GM12878 (cell line): ENCODE measurements around the gene TBC1D9B. TPM values are rescaled to one million over a fixed set of nuclear protein-coding genes. Genes with fewer than 3 reads are reported as not detected.

Experiments
- ATAC-seq: fragments of 200-7000 bp; cut with Tn5 transposase; 3 replicates; pipeline ENCODE4 v1.9.1; 2020; ENCODE audit warnings: mild to moderate bottlenecking, moderate library complexity
- BruUV-seq: library from RNA; stranded (reverse); fragments of 400-500 nt; replicated peaks from 2 replicates; lab custom pipeline; 2021; lab: Mats Ljungman, UMichigan
- CTCF ChIA-PET: fragments of 300-600 bp; sonication (Branson Sonifier 250); formaldehyde crosslinking; extraction: SDS; loops from one replicate; lab custom pipeline; 2021; ENCODE audit warnings: inconsistent platforms; lab: Yijun Ruan, JAX
- POLR2A ChIA-PET: fragments of 350-600 bp; formaldehyde crosslinking; extraction: SDS; loops from one replicate; lab custom pipeline; 2021; ENCODE audit warnings: inconsistent platforms; lab: Charles Lee
- RAD21 ChIA-PET: fragments of 300-600 bp; sonication (Branson Sonifier 250); formaldehyde crosslinking; loops from one replicate; lab custom pipeline; 2023; ENCODE audit warnings: antibody characterized with exemption; ENCODE audit not compliant: unreplicated experiment; lab: Charles Lee
- SMC1A ChIA-PET: fragments of 300-600 bp; sonication (Branson Sonifier 250); formaldehyde crosslinking; loops from one replicate; lab custom pipeline; 2023; ENCODE audit not compliant: unreplicated experiment, uncharacterized antibody; lab: Charles Lee
- DNase-seq: peaks from one replicate; pipeline ENCODE4 v3.0.0-alpha.2; 2011; ENCODE audit warnings: low read depth, low spot score
- FAIRE-seq: peaks from 3 replicates; lab custom pipeline; 2011; peaks lifted over from hg19 to GRCh38; lab: Jason Lieb, UNC
- H2AFZ ChIP-seq: 2 replicates; pipeline ENCODE4 v1.6.0; 2011; ENCODE audit warnings: low read depth, low read length, control low read depth; ENCODE audit not compliant: control insufficient read depth
- H3K27ac ChIP-seq: 2 replicates; pipeline ENCODE4 v1.5.1; 2011; ENCODE audit warnings: control low read depth; ENCODE audit not compliant: control insufficient read depth, insufficient read depth
- H3K27me3 ChIP-seq, 2 experiments: replicated peaks in 1 of 2; 2 replicates each; pipeline versions ENCODE4 v1.6.0 to v1.6.1; 2011; ENCODE audit warnings: low read length in 1 of 2; ENCODE audit not compliant: control insufficient read depth in 2 of 2, insufficient read depth in 2 of 2
- H3K36me3 ChIP-seq, 2 experiments: 2 replicates each; pipeline ENCODE4 v1.5.1; 2011; ENCODE audit warnings: low read length in 1 of 2; ENCODE audit not compliant: control insufficient read depth in 2 of 2, insufficient read depth in 2 of 2
- H3K4me1 ChIP-seq: 2 replicates; pipeline ENCODE4 v1.6.1; 2011; ENCODE audit warnings: mild to moderate bottlenecking, low read length, moderate library complexity, mixed read lengths; ENCODE audit not compliant: control insufficient read depth, insufficient read depth
- H3K4me2 ChIP-seq: 2 replicates; pipeline ENCODE4 v1.6.0; 2011; ENCODE audit warnings: control low read depth; ENCODE audit not compliant: control insufficient read depth, insufficient read depth
- H3K4me3 ChIP-seq: fragments of 200-600 bp; sonication (generic); 2 replicates; pipeline ENCODE4 v1.5.1; 2016
- H3K79me2 ChIP-seq: 2 replicates; pipeline ENCODE4 v1.6.0; 2011; ENCODE audit warnings: low read length; ENCODE audit not compliant: control insufficient read depth, insufficient read depth
- H3K9ac ChIP-seq: 2 replicates; pipeline ENCODE4 v1.8.0; 2011; ENCODE audit warnings: low read length, control low read depth, mixed read lengths; ENCODE audit not compliant: control insufficient read depth, insufficient read depth
- H3K9me3 ChIP-seq: replicated peaks from 3 replicates; pipeline ENCODE4 v1.5.1; 2011; ENCODE audit warnings: mild to moderate bottlenecking, low read length; ENCODE audit not compliant: control insufficient read depth, insufficient read depth
- H4K20me1 ChIP-seq: 2 replicates; pipeline ENCODE4 v1.6.0; 2011; ENCODE audit not compliant: control insufficient read depth, insufficient read depth
- BHLHE40 ChIP-seq, 2 experiments: fragments of 450-650 bp in 1 of 2; IDR thresholded peaks; 2 replicates each; pipeline ENCODE4 v1.6.1; 2011 to 2017; ENCODE audit warnings: low read depth in 2 of 2, borderline replicate concordance in 1 of 2, improper control_type of control experiment in 1 of 2, low read length in 1 of 2, mild to moderate bottlenecking in 1 of 2
- CHD4 ChIP-seq: fragments of 200-600 bp; sonication (generic); IDR thresholded peaks from 2 replicates; pipeline ENCODE4 v1.6.1; 2016; ENCODE audit warnings: mild to moderate bottlenecking
- NFIC ChIP-seq: IDR thresholded peaks from 2 replicates; pipeline ENCODE4 v1.6.1; 2012; ENCODE audit warnings: low read depth, mild to moderate bottlenecking, inconsistent platforms, low read length, moderate library complexity
- NR2F1 ChIP-seq: fragments of 450-650 bp; conservative IDR thresholded peaks from 2 replicates; pipeline ENCODE4 v1.6.1; 2017; ENCODE audit warnings: mild to moderate bottlenecking
- POLR2A ChIP-seq: IDR thresholded peaks from 2 replicates; pipeline ENCODE4 v1.6.1; 2011; ENCODE audit warnings: low read depth, mild to moderate bottlenecking, low read length
- SUPT20H ChIP-seq: IDR thresholded peaks from 2 replicates; pipeline ENCODE4 v1.6.1; 2011; ENCODE audit warnings: low read depth, mild to moderate bottlenecking, low read length, moderate library complexity, borderline replicate concordance; ENCODE audit not compliant: control insufficient read depth
- ZNF622 ChIP-seq: fragments of 450-650 bp; IDR thresholded peaks from 2 replicates; pipeline ENCODE4 v1.6.1; 2017; ENCODE audit warnings: mild to moderate bottlenecking, inconsistent platforms
- WGBS: methylation state at CpG from one replicate; pipeline ENCODE4 v1.1.6; 2016; ENCODE audit warnings: low lambda C conversion rate; ENCODE audit not compliant: insufficient replicate concordance, insufficient coverage; ENCODE audit errors: missing lambda C conversion rate; 5-methylcytosine and 5-hydroxymethylcytosine counted together
- in situ Hi-C: fragments of 300-500 bp; cut with MboI; formaldehyde crosslinking; loops from 9 replicates; pipeline ENCODE4 v1.14.3; 2018; ENCODE audit warnings: mixed read lengths
- intact Hi-C: fragments of 100-400 bp; cut with micrococcal nuclease; formaldehyde crosslinking; loops from one replicate; pipeline ENCODE4 v1.14.2; 2022; ENCODE audit not compliant: unreplicated experiment
- polyA plus RNA-seq, 11 experiments: library from polyadenylated mRNA; depleted of rRNA in 4 of 11; unstranded in 6 of 11; stranded (reverse) in 5 of 11; fragments of >200 nt; fragmentation: Nextera tagmentation in 4 of 11; fragmentation: Illumina TruSeq in 1 of 11; extraction: Ambion mirVana in 4 of 11; extraction: Trizol in 1 of 11; gene quantifications; 1 replicate in 1 of 11; 2 replicates in 10 of 11; pipeline versions ENCODE4 v1.2.1 to v1.2.3, GENCODE V29; 2011 to 2016; ENCODE audit warnings: inconsistent platforms in 2 of 11, missing spikeins in 2 of 11, low read depth in 1 of 11
- total RNA-seq, 4 experiments: library from RNA; depleted of rRNA in 3 of 4; stranded (reverse); fragments of >200 nt in 3 of 4; fragmentation: Illumina TruSeq in 1 of 4; extraction: Trizol in 1 of 4; gene quantifications; 2 replicates each; pipeline versions ENCODE4 v1.2.1 to v1.2.3, GENCODE V29; 2013 to 2021
- TF ChIP-seq, protein P1 (sequence below), 3 experiments: IDR thresholded peaks in 2 of 3; conservative IDR thresholded peaks in 1 of 3; 2 replicates each; pipeline ENCODE4 v1.5.1; 2011; ENCODE audit warnings: low read depth in 3 of 3, low read length in 3 of 3, mild to moderate bottlenecking in 3 of 3, control low read depth in 2 of 3, moderate library complexity in 2 of 3, inconsistent platforms in 1 of 3, mixed read lengths in 1 of 3; ENCODE audit not compliant: control insufficient read depth in 2 of 3, insufficient read depth in 1 of 3; ENCODE audit errors: extremely low read depth in 1 of 3
- TF ChIP-seq, protein P2 (sequence below): fragments of 450-650 bp; IDR thresholded peaks from 2 replicates; pipeline ENCODE4 v1.6.1; 2017; ENCODE audit warnings: mild to moderate bottlenecking, moderate library complexity

The TBC1D9B gene
- total and polyA plus RNA-seq, 10 of the 15 experiments (the other 5 are each of a cell fraction or from before 2014, with no cell fraction given): 4.0 to 74.2 (median 34.6) TPM

DNA sequence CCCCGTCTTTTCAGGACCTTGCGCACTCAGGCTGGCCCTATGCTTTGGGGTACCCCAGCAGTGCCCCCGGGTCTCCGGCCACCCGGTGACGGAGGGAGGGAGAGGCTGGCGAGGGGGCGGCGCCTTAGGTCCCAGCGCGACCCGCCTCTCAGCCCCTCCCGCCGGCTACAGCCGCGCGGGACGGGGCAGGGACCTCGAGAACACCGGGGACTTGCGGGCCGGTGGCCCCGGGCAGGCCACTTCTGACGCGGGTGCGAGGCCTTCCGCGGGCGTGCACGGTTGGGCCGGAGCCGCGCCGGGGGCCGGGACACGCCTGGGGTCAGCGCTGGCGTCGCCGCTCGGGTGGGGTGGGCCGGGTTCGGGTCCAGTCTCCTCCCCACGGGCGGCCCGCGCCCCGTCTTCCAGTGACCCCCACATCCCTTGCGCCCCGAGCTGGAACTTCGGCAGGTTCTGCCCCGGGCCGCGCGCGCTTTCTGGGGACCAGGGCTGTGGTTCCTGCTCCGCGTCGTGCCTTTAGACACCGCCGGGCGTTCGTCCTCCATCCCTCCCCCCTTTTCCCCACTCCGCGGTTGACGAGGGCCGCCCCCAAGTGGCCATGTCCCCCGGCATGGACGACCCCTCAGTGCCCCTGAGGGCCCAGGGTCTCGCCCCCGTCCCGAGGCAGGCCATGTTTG is 90.8 kb downstream of the TBC1D9B start:
- POLR2A ChIA-PET: no interaction called here
- in situ Hi-C loops: loop anchor here (10.0 to 25.0 kb wide), 2 partner anchors 995 to 1692 kb away; partner anchors contain the start of gene MGAT1
- H3K4me2 ChIP-seq: peak overlapping the region; percentile 91
- intact Hi-C loops: no loop called here
- peak overlapping the region; percentile 41; the same call in 1 of the 2 replicates for H3K4me3 ChIP-seq
- RAD21 ChIA-PET: interaction anchor here (1.1 to 1.7 kb wide), 2 partner anchors 13 to 15 kb away, joined by 3 to 4 read pairs; no protein-coding TSS in a partner anchor
- H3K27ac ChIP-seq: no peak overlapping the region
- SMC1A ChIA-PET: no interaction called here
- H4K20me1 ChIP-seq: peaks cover 1% of the 10 kb centered on the region; the same call in 1 of the 2 replicates
- H2AFZ ChIP-seq: peak overlapping the region; percentile 64
- H3K9ac ChIP-seq: peak overlapping the region; percentile 58; the same call in 1 of the 2 replicates
- peaks cover 16% of the 10 kb centered on the region for H3K79me2 ChIP-seq
- 6% methylated on average over 48 of the region's 72 CpGs for WGBS
- no peaks in the 10 kb centered on the region for H3K9me3 ChIP-seq
- no peaks in the 10 kb centered on the region; a peak in 1 of 4 replicates for H3K36me3 ChIP-seq
- FAIRE-seq (no peak), DNase-seq (no peak), ATAC-seq (no peak)
- no TSS peak for BruUV-seq
- CTCF ChIA-PET: interaction anchor here (0.9 kb wide), 1 partner anchor 101 kb away, joined by 3 read pairs; no protein-coding TSS in a partner anchor
- peaks cover 29% of the 10 kb centered on the region for H3K4me1 ChIP-seq
- no peaks in the 10 kb centered on the region for H3K27me3 ChIP-seq
- TF ChIP-seq NFIC (no peak), SUPT20H (no peak), CHD4 (no peak), POLR2A (peak; percentile 37; the same call in 1 of the 2 replicates), NR2F1 (peak; percentile 12; the same call in 1 of the 2 replicates), ZNF622 (no peak), BHLHE40 (IDR thresholded peaks at IDR 0.05; ENCODE audit: borderline replicate concordance in 1 of 2, low read depth in 2 of 2, low read length in 1 of 2) (peak in 1 of 2 experiments; percentile 9; a peak in 1 of 4 replicates)
- TF ChIP-seq, protein P1, sequence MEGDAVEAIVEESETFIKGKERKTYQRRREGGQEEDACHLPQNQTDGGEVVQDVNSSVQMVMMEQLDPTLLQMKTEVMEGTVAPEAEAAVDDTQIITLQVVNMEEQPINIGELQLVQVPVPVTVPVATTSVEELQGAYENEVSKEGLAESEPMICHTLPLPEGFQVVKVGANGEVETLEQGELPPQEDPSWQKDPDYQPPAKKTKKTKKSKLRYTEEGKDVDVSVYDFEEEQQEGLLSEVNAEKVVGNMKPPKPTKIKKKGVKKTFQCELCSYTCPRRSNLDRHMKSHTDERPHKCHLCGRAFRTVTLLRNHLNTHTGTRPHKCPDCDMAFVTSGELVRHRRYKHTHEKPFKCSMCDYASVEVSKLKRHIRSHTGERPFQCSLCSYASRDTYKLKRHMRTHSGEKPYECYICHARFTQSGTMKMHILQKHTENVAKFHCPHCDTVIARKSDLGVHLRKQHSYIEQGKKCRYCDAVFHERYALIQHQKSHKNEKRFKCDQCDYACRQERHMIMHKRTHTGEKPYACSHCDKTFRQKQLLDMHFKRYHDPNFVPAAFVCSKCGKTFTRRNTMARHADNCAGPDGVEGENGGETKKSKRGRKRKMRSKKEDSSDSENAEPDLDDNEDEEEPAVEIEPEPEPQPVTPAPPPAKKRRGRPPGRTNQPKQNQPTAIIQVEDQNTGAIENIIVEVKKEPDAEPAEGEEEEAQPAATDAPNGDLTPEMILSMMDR (IDR thresholded peaks at IDR 0.05 in 2 of 3, conservative IDR thresholded peaks at IDR 0.05 in 1 of 3; ENCODE audit: control insufficient read depth in 2 of 3, extremely low read depth in 1 of 3, insufficient read depth in 1 of 3, low read depth in 3 of 3, low read length in 3 of 3): 0 out of 6 replicates have a peak, but pooled peaks of 2 of the 3 experiments have one; percentile 6 to 13
- TF ChIP-seq, protein P2, sequence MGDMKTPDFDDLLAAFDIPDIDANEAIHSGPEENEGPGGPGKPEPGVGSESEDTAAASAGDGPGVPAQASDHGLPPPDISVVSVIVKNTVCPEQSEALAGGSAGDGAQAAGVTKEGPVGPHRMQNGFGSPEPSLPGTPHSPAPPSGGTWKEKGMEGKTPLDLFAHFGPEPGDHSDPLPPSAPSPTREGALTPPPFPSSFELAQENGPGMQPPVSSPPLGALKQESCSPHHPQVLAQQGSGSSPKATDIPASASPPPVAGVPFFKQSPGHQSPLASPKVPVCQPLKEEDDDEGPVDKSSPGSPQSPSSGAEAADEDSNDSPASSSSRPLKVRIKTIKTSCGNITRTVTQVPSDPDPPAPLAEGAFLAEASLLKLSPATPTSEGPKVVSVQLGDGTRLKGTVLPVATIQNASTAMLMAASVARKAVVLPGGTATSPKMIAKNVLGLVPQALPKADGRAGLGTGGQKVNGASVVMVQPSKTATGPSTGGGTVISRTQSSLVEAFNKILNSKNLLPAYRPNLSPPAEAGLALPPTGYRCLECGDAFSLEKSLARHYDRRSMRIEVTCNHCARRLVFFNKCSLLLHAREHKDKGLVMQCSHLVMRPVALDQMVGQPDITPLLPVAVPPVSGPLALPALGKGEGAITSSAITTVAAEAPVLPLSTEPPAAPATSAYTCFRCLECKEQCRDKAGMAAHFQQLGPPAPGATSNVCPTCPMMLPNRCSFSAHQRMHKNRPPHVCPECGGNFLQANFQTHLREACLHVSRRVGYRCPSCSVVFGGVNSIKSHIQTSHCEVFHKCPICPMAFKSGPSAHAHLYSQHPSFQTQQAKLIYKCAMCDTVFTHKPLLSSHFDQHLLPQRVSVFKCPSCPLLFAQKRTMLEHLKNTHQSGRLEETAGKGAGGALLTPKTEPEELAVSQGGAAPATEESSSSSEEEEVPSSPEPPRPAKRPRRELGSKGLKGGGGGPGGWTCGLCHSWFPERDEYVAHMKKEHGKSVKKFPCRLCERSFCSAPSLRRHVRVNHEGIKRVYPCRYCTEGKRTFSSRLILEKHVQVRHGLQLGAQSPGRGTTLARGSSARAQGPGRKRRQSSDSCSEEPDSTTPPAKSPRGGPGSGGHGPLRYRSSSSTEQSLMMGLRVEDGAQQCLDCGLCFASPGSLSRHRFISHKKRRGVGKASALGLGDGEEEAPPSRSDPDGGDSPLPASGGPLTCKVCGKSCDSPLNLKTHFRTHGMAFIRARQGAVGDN: 0 out of 2 replicates have a peak, but pooled peaks have one; percentile 35
